H1 (cell line): Measurements from ENCODE around the gene CRHR1. TPM values are rescaled to one million over a fixed set of nuclear protein-coding genes. Genes with fewer than 3 reads are reported as not detected.

Experiments used
- CTCF ChIA-PET: fragments of 300-600 bp; sonication (Branson Sonifier 250); formaldehyde crosslinking; loops from one replicate; lab custom pipeline; 2021; ENCODE audit not compliant: partially characterized antibody; lab: Charles Lee
- POLR2A ChIA-PET: fragments of 300-600 bp; sonication (Branson Sonifier 250); formaldehyde crosslinking; loops from one replicate; lab custom pipeline; 2021; ENCODE audit warnings: inconsistent platforms; ENCODE audit not compliant: partially characterized antibody; lab: Charles Lee
- DNase-seq, 2 experiments: peaks; one replicate each; pipeline versions ENCODE4 v3.0.0 to v3.0.0-alpha.2; 2010 to 2022; ENCODE audit warnings: low spot score in 2 of 2, low read depth in 1 of 2, mixed read lengths in 1 of 2
- FAIRE-seq: peaks from 2 replicates; lab custom pipeline; 2011; peaks lifted over from hg19 to GRCh38; lab: Jason Lieb, UNC
- H2AFZ ChIP-seq: 2 replicates; pipeline ENCODE4 v1.8.1; 2012; ENCODE audit warnings: low read length, inconsistent platforms
- H2AK5ac ChIP-seq: 2 replicates; pipeline ENCODE4 v1.6.1; 2013; ENCODE audit warnings: low read depth, low read length
- H2BK120ac ChIP-seq: replicated peaks from 2 replicates; pipeline ENCODE3; 2013; ENCODE audit warnings: low read depth, low read length, inconsistent platforms
- H2BK12ac ChIP-seq: 2 replicates; pipeline ENCODE4 v1.6.1; 2013; ENCODE audit warnings: low read depth, low read length
- H2BK15ac ChIP-seq: 2 replicates; pipeline ENCODE4 v1.6.1; 2013; ENCODE audit warnings: low read length
- H2BK20ac ChIP-seq: 2 replicates; pipeline ENCODE4 v1.6.1; 2013; ENCODE audit warnings: low read length
- H2BK5ac ChIP-seq: 2 replicates; pipeline ENCODE4 v1.6.1; 2013; ENCODE audit warnings: low read depth, low read length
- H3K14ac ChIP-seq: 2 replicates; pipeline ENCODE4 v1.6.1; 2013; ENCODE audit warnings: inconsistent platforms; ENCODE audit not compliant: insufficient read length
- H3K18ac ChIP-seq: 2 replicates; pipeline ENCODE4 v1.6.1; 2013; ENCODE audit warnings: low read length; ENCODE audit errors: extremely low read depth
- H3K23ac ChIP-seq: 2 replicates; pipeline ENCODE4 v1.6.1; 2013; ENCODE audit warnings: inconsistent platforms; ENCODE audit not compliant: insufficient read length
- H3K23me2 ChIP-seq: 2 replicates; pipeline ENCODE4 v1.6.1; 2013; ENCODE audit warnings: low read depth, low read length
- H3K27ac ChIP-seq: 2 replicates; pipeline ENCODE4 v1.6.1; 2011; ENCODE audit warnings: low read depth, low read length, inconsistent platforms
- H3K27me3 ChIP-seq, 4 experiments: replicated peaks in 1 of 4; 1 replicate in 1 of 4; 2 replicates in 3 of 4; pipeline versions ENCODE4 v1.6.1 to v1.8.1; 2011 to 2013; ENCODE audit warnings: low read length in 3 of 4, mild to moderate bottlenecking in 3 of 4, inconsistent platforms in 2 of 4, mixed read lengths in 2 of 4, moderate library complexity in 1 of 4; ENCODE audit not compliant: control insufficient read depth in 3 of 4, insufficient read depth in 3 of 4; ENCODE audit errors: extremely low read depth in 1 of 4
- H3K36me3 ChIP-seq, 4 experiments: 2 replicates each; pipeline versions ENCODE4 v1.6.1 to v1.8.1; 2011 to 2013; ENCODE audit warnings: mild to moderate bottlenecking in 4 of 4, low read length in 3 of 4, moderate library complexity in 2 of 4, control low read depth in 1 of 4, inconsistent platforms in 1 of 4; ENCODE audit not compliant: insufficient read depth in 4 of 4, control insufficient read depth in 2 of 4
- H3K4ac ChIP-seq: replicated peaks from 2 replicates; pipeline ENCODE3; 2013; ENCODE audit warnings: low read length, low read depth, mixed read lengths, inconsistent platforms; ENCODE audit not compliant: insufficient read length
- H3K4me1 ChIP-seq, 4 experiments: replicated peaks in 1 of 4; 1 replicate in 1 of 4; 2 replicates in 3 of 4; pipeline versions ENCODE4 v1.6.1 to v1.8.1; 2011 to 2013; ENCODE audit warnings: low read length in 3 of 4, inconsistent platforms in 2 of 4, mixed read lengths in 1 of 4; ENCODE audit not compliant: insufficient read depth in 4 of 4, control insufficient read depth in 3 of 4
- H3K4me2 ChIP-seq, 2 experiments: 2 replicates each; pipeline versions ENCODE4 v1.6.1 to v1.8.1; 2011 to 2013; ENCODE audit warnings: low read depth in 2 of 2, low read length in 2 of 2, control low read depth in 1 of 2, inconsistent platforms in 1 of 2, mild to moderate bottlenecking in 1 of 2; ENCODE audit not compliant: insufficient read depth in 1 of 2
- H3K4me3 ChIP-seq, 4 experiments: fragments of 200-600, 300-600 bp in 1 of 4; sonication (generic), shearing (Covaris generic), sonication (Bioruptor Twin) in 1 of 4; 2 replicates each; pipeline versions ENCODE4 v1.5.1 to v1.8.1; 2011 to 2016; ENCODE audit warnings: low read length in 4 of 4, low read depth in 3 of 4, control low read depth in 2 of 4, inconsistent platforms in 2 of 4, mild to moderate bottlenecking in 2 of 4, mixed read lengths in 1 of 4, moderate library complexity in 1 of 4; ENCODE audit not compliant: insufficient read depth in 2 of 4; ENCODE audit errors: extremely low read depth in 1 of 4
- H3K56ac ChIP-seq: replicated peaks from 2 replicates; pipeline ENCODE3; 2013; ENCODE audit warnings: low read depth, mild to moderate bottlenecking, mixed read lengths, low read length, inconsistent platforms; ENCODE audit not compliant: insufficient read length
- H3K79me1 ChIP-seq: 2 replicates; pipeline ENCODE4 v1.6.1; 2013; ENCODE audit warnings: low read depth, low read length, control low read depth
- H3K79me2 ChIP-seq, 2 experiments: 2 replicates each; pipeline versions ENCODE4 v1.6.1 to v1.8.1; 2012 to 2013; ENCODE audit warnings: low read length in 2 of 2, mild to moderate bottlenecking in 2 of 2, inconsistent platforms in 1 of 2; ENCODE audit not compliant: insufficient read depth in 2 of 2, control insufficient read depth in 1 of 2
- H3K9ac ChIP-seq, 4 experiments: replicated peaks in 1 of 4; 1 replicate in 1 of 4; 2 replicates in 3 of 4; pipeline versions ENCODE4 v1.6.1 to v1.8.1; 2011 to 2013; ENCODE audit warnings: low read depth in 3 of 4, low read length in 3 of 4, control low read depth in 2 of 4, mild to moderate bottlenecking in 2 of 4, moderate library complexity in 2 of 4, inconsistent platforms in 1 of 4; ENCODE audit errors: extremely low read depth in 1 of 4
- H3K9me3 ChIP-seq, 2 experiments: 2 replicates each; pipeline versions ENCODE4 v1.6.1 to v1.8.1; 2012 to 2013; ENCODE audit warnings: mild to moderate bottlenecking in 2 of 2, moderate library complexity in 2 of 2, control low read depth in 1 of 2, inconsistent platforms in 1 of 2, low read depth in 1 of 2, low read length in 1 of 2, mixed read lengths in 1 of 2; ENCODE audit not compliant: insufficient read depth in 2 of 2
- H4K20me1 ChIP-seq, 2 experiments: replicated peaks in 1 of 2; 2 replicates each; pipeline versions ENCODE3 to v1.8.1; 2011 to 2013; ENCODE audit warnings: inconsistent platforms in 2 of 2, low read length in 2 of 2, mild to moderate bottlenecking in 1 of 2; ENCODE audit not compliant: insufficient read depth in 2 of 2, control insufficient read depth in 1 of 2
- H4K5ac ChIP-seq: 2 replicates; pipeline ENCODE4 v1.6.1; 2013; ENCODE audit warnings: low read length, low read depth, mixed read lengths, inconsistent platforms; ENCODE audit not compliant: insufficient read length
- H4K8ac ChIP-seq: 2 replicates; pipeline ENCODE4 v1.8.0; 2013; ENCODE audit warnings: mild to moderate bottlenecking, moderate library complexity, low read length, inconsistent platforms; ENCODE audit not compliant: insufficient read depth; ENCODE audit errors: extremely low read depth
- H4K91ac ChIP-seq: replicated peaks from 2 replicates; pipeline ENCODE3; 2013; ENCODE audit warnings: low read length, mixed read lengths, inconsistent platforms; ENCODE audit not compliant: insufficient read length
- EGR1 ChIP-seq: IDR thresholded peaks from 2 replicates; pipeline ENCODE4 v1.6.1; 2011; ENCODE audit warnings: low read depth, low read length, borderline replicate concordance
- whole genome bisulfite sequencing, 2 experiments: shearing (Covaris generic) in 1 of 2; methylation state at CpG; one replicate each; pipeline versions ENCODE4 v1.1.6 to v1.1.7; 2013 to 2015; ENCODE audit warnings: low lambda C conversion rate in 2 of 2, mixed read lengths in 2 of 2, inconsistent platforms in 1 of 2, low coverage in 1 of 2, missing lambda C conversion rate in 1 of 2; ENCODE audit not compliant: insufficient replicate concordance in 2 of 2, insufficient coverage in 1 of 2, insufficient read length in 1 of 2; ENCODE audit errors: extremely low coverage in 1 of 2, missing lambda C conversion rate in 1 of 2; 5-methylcytosine and 5-hydroxymethylcytosine counted together
- polyA plus RNA-seq, 7 experiments: library from polyadenylated mRNA; depleted of rRNA in 3 of 7; stranded (reverse) in 5 of 7; unstranded in 2 of 7; fragments of >200 nt in 5 of 7; fragments of 200-250 nt in 2 of 7; gene quantifications; 1 replicate in 5 of 7; 2 replicates in 1 of 7; 4 replicates in 1 of 7; pipeline versions ENCODE4 v1.2.1 to v1.2.3, GENCODE V29; 2011 to 2013; ENCODE audit warnings: missing spikeins in 2 of 7, mixed read lengths in 2 of 7
- total RNA-seq: library from RNA; stranded (reverse); fragmentation: NEBNext Ultra II Directional; extraction: Animal tissue kit (Norgen Biotek cat#: 25700); gene quantifications from 2 replicates; pipeline ENCODE4 v1.2.1, GENCODE V29; 2021

CRHR1 gene
- total and polyA plus RNA-seq, 2 of the 8 experiments (the other 6 are each of a cell fraction or from before 2014, with no cell fraction given), result 0.56 to 1.7 TPM

GRCh38 chr17:45745601-45746494, 38.3 kb upstream of the CRHR1 start:
- Histone ChIP-seq H4K91ac (no peak overlapping the region), H2BK15ac (no peak overlapping the region), H3K36me3 (no peaks in the 10 kb centered on the region), H3K27me3 (peaks cover 20 to 95% (median 75%) of the 10 kb centered on the region in 4 experiments), H2AK5ac (no peak overlapping the region), H2BK20ac (no peak overlapping the region), H3K9me3 (no peaks in the 10 kb centered on the region), H3K79me1 (no peaks in the 10 kb centered on the region), H3K14ac (no peak overlapping the region), H3K23ac (no peak overlapping the region), H3K4me1 (peaks cover 2 to 5% (median 3%) of the 10 kb centered on the region in 4 experiments; a peak in 6 of 7 replicates), H3K23me2 (no peaks in the 10 kb centered on the region), H3K18ac (no peak overlapping the region), H3K56ac (no peak overlapping the region), H2AFZ (no peak overlapping the region), H4K5ac (no peak overlapping the region), H3K4me2 (no peak overlapping the region; a peak in 1 of 4 replicates), H3K4me3 (no peak overlapping the region), H2BK5ac (no peak overlapping the region), H2BK120ac (no peak overlapping the region), H3K27ac (no peak overlapping the region), H2BK12ac (no peak overlapping the region), H3K9ac (no peak overlapping the region), H4K8ac (no peak overlapping the region), H3K4ac (no peak overlapping the region), H3K79me2 (no peaks in the 10 kb centered on the region), H4K20me1 (peaks cover 2 to 4% of the 10 kb centered on the region in 2 experiments)
- DNase-seq (no peak), FAIRE-seq (peak; percentile 60)
- ChIA-PET POLR2A (no interaction called here), CTCF (interaction anchor here (0.6 to 4.5 kb wide), 24 partner anchors 8 to 249 kb away, joined by 3 to 16 read pairs (median 4); partner anchors contain the start of gene CRHR1)
- WGBS, 2 experiments, result 58% methylated on average over 11 of the region's 11 CpGs; no CpG with 5 or more reads in 1 of the 2 experiments
- TF ChIP-seq EGR1, result no peak
